ENCODE results near the gene BDKRB1.

BDKRB1 gene

DNA sequence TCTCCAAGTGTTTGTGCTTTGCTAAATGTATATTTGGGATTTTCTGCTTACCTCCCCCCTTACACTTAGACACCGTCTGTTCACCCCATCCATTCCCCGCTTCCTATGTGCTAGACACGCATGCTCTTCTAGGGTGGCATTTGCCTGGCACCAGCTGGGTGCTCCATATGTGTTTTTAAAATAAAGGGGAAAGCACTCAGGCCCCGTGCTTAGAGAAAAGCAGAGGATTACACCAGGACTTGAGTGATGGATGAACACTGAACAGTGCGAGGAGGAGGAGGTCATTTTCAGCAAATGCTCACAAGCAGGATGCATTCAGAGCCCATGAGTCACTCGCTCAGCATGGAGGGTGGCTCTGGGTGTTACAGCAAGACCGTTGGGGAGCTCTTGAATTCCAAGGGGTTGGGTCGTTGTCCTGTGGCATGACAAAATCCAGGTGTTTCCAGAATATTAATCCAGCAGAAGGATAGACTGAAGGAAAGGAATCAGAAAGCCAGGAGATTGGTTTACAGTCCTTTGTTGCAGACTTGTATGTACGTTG is 2.9 kb upstream of the BDKRB1 start:
- Histone ChIP-seq H3K4me2 (ENCODE audit: low read length) (no peak overlapping the region), H3K9me2 (replicated peaks; ENCODE audit: control insufficient read depth, low read length) (no peaks in the 10 kb centered on the region), H3F3A (ENCODE audit: control insufficient read depth, insufficient read depth) (no peaks in the 10 kb centered on the region), H3K9me3 (ENCODE audit: control insufficient read depth, insufficient read depth, low read length) (no peaks in the 10 kb centered on the region), H3K4me1 (ENCODE audit: control insufficient read depth, low read length) (no peaks in the 10 kb centered on the region), H3K27me3 (ENCODE audit: control insufficient read depth, low read length) (0 out of 2 replicates have a peak, but pooled peaks cover 4% of the 10 kb centered on the region), H4K20me1 (ENCODE audit: control insufficient read depth, insufficient read depth, low read depth, low read length) (no peaks in the 10 kb centered on the region), H3K27ac (ENCODE audit: low read depth, low read length) (no peak overlapping the region), H3K79me2 (ENCODE audit: control insufficient read depth, low read length) (no peaks in the 10 kb centered on the region), H3K36me3 (ENCODE audit: control insufficient read depth, low read length) (no peaks in the 10 kb centered on the region), H3K4me3 (ENCODE audit: low read length) (no peak overlapping the region)
- TF ChIP-seq, protein P1, sequence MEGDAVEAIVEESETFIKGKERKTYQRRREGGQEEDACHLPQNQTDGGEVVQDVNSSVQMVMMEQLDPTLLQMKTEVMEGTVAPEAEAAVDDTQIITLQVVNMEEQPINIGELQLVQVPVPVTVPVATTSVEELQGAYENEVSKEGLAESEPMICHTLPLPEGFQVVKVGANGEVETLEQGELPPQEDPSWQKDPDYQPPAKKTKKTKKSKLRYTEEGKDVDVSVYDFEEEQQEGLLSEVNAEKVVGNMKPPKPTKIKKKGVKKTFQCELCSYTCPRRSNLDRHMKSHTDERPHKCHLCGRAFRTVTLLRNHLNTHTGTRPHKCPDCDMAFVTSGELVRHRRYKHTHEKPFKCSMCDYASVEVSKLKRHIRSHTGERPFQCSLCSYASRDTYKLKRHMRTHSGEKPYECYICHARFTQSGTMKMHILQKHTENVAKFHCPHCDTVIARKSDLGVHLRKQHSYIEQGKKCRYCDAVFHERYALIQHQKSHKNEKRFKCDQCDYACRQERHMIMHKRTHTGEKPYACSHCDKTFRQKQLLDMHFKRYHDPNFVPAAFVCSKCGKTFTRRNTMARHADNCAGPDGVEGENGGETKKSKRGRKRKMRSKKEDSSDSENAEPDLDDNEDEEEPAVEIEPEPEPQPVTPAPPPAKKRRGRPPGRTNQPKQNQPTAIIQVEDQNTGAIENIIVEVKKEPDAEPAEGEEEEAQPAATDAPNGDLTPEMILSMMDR (IDR thresholded peaks at IDR 0.05; ENCODE audit: low read depth, low read length, poor library complexity, severe bottlenecking): no peak
- TF ChIP-seq EZH2phosphoT487 (IDR thresholded peaks at IDR 0.05; ENCODE audit: borderline replicate concordance, low read length): no peak

DNA sequence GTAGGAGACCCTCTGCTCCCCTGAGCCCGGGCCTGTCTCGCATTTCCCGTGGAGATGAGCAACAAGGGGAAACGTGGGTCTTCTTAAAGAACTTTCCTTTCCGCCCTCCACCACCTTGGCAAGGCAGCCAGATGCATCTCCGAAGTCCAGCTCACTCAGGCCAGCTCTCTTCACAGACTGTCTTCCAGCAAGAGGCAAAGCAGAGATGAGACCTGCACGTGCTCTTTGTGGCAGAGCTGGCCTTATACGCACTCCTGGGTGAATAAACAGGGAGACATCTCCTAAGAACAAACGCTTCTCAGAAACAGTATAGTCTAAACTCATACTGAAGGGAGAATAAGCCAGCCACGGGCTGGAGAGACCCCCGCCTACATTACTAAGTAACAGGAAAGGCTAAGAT is 1.3 kb upstream of the BDKRB1 start:
- no peaks in the 10 kb centered on the region for H3K9me3 ChIP-seq (ENCODE audit: control insufficient read depth, insufficient read depth, low read length)
- no peaks in the 10 kb centered on the region for H3K36me3 ChIP-seq (ENCODE audit: control insufficient read depth, low read length)
- H4K20me1 ChIP-seq (ENCODE audit: control insufficient read depth, insufficient read depth, low read depth, low read length): no peaks in the 10 kb centered on the region
- no peak overlapping the region for H3K27ac ChIP-seq (ENCODE audit: low read depth, low read length)
- H3F3A ChIP-seq (ENCODE audit: control insufficient read depth, insufficient read depth): no peaks in the 10 kb centered on the region
- H3K4me1 ChIP-seq (ENCODE audit: control insufficient read depth, low read length): no peaks in the 10 kb centered on the region
- TF ChIP-seq EZH2phosphoT487 (IDR thresholded peaks at IDR 0.05; ENCODE audit: borderline replicate concordance, low read length): no peak
- TF ChIP-seq, protein P1 (IDR thresholded peaks at IDR 0.05; ENCODE audit: low read depth, low read length, poor library complexity, severe bottlenecking): no peak
- H3K9me2 ChIP-seq (replicated peaks; ENCODE audit: control insufficient read depth, low read length): no peaks in the 10 kb centered on the region
- H3K79me2 ChIP-seq (ENCODE audit: control insufficient read depth, low read length): no peaks in the 10 kb centered on the region
- H3K27me3 ChIP-seq (ENCODE audit: control insufficient read depth, low read length): 0 out of 2 replicates have a peak, but pooled peaks cover 7% of the 10 kb centered on the region
- H3K4me2 ChIP-seq (ENCODE audit: low read length): no peak overlapping the region
- no peak overlapping the region for H3K4me3 ChIP-seq (ENCODE audit: low read length)

DNA sequence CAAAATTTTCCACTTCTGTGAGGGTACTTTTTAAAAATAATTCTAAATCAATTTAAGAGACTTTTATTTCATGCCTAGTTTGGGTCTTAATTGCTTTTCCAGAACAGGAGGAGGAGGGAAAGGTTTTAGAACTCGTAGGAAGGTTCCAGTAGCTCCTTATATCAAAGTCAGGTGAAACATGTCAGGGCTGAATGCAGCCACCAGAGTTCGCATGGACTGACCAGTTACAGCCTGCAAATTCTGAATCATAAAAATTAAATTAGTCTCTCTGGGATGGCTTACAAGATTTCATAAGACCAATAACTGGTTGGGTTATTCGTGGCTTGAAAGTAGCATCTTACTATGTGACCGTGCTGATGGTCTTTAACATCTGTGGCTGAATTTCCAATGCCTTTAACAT is 397 bp downstream of the BDKRB1 start:
- no peak overlapping the region for H3K27ac ChIP-seq (ENCODE audit: low read depth, low read length)
- TF ChIP-seq, protein P1 (IDR thresholded peaks at IDR 0.05; ENCODE audit: low read depth, low read length, poor library complexity, severe bottlenecking): no peak
- TF ChIP-seq EZH2phosphoT487 (IDR thresholded peaks at IDR 0.05; ENCODE audit: borderline replicate concordance, low read length): no peak
- no peaks in the 10 kb centered on the region for H3F3A ChIP-seq (ENCODE audit: control insufficient read depth, insufficient read depth)
- H3K9me2 ChIP-seq (replicated peaks; ENCODE audit: control insufficient read depth, low read length): no peaks in the 10 kb centered on the region
- no peaks in the 10 kb centered on the region for H3K79me2 ChIP-seq (ENCODE audit: control insufficient read depth, low read length)
- H3K36me3 ChIP-seq (ENCODE audit: control insufficient read depth, low read length): no peaks in the 10 kb centered on the region
- H3K4me1 ChIP-seq (ENCODE audit: control insufficient read depth, low read length): no peaks in the 10 kb centered on the region
- H3K9me3 ChIP-seq (ENCODE audit: control insufficient read depth, insufficient read depth, low read length): no peaks in the 10 kb centered on the region
- H3K27me3 ChIP-seq (ENCODE audit: control insufficient read depth, low read length): peaks cover 13% of the 10 kb centered on the region
- no peak overlapping the region for H3K4me3 ChIP-seq (ENCODE audit: low read length)
- no peak overlapping the region for H3K4me2 ChIP-seq (ENCODE audit: low read length)
- no peaks in the 10 kb centered on the region for H4K20me1 ChIP-seq (ENCODE audit: control insufficient read depth, insufficient read depth, low read depth, low read length)

Data from DOHH2 (cell line).